ENCODE data around the gene OR4N2. TPM values are rescaled to one million over a fixed set of nuclear protein-coding genes. Genes with fewer than 3 reads are reported as not detected.
"Not testable (repeated sequence)": the region's sequence is repeated elsewhere in the genome, so short reads cannot be mapped to it uniquely, and the experiment has no call there.

Gene OR4N2
- total RNA-seq, 1 donor from 2014 or later: not detected

GRCh38 chr14:19851365-19851764 is 47.8 kb downstream of the OR4N2 start:
- H3K9me3 Mint-ChIP-seq (ENCODE audit: unreplicated experiment): peaks cover 16% of the 10 kb centered on the region

GRCh38 chr14:19866061-19866669 is 62.6 kb downstream of the OR4N2 start:
- not testable (repeated sequence) for H3K27ac Mint-ChIP-seq (ENCODE audit: unreplicated experiment); H3K4me1 Mint-ChIP-seq (ENCODE audit: low read depth, unreplicated experiment); H3K27me3 Mint-ChIP-seq (ENCODE audit: unreplicated experiment); H3K36me3 Mint-ChIP-seq (ENCODE audit: unreplicated experiment); DNase-seq; H3K4me3 Mint-ChIP-seq (ENCODE audit: unreplicated experiment)
- peaks cover 12% of the 10 kb centered on the region for H3K9me3 Mint-ChIP-seq (ENCODE audit: unreplicated experiment)

More at GRCh38 chr14:19851365-19851764, 47.8 kb downstream of the OR4N2 start:
- H3K27ac Mint-ChIP-seq (ENCODE audit: unreplicated experiment): no peak overlapping the region
- peaks cover 9% of the 10 kb centered on the region for H3K36me3 Mint-ChIP-seq (ENCODE audit: unreplicated experiment)
- no peaks in the 10 kb centered on the region for H3K4me1 Mint-ChIP-seq (ENCODE audit: low read depth, unreplicated experiment)
- no peak for DNase-seq
- no peak for TF ChIP-seq CTCF (IDR thresholded peaks at IDR 0.05; ENCODE audit: partially characterized antibody, unreplicated experiment)
- no peaks in the 10 kb centered on the region for H3K27me3 Mint-ChIP-seq (ENCODE audit: unreplicated experiment)
- no peak overlapping the region for H3K4me3 Mint-ChIP-seq (ENCODE audit: unreplicated experiment)

DNA sequence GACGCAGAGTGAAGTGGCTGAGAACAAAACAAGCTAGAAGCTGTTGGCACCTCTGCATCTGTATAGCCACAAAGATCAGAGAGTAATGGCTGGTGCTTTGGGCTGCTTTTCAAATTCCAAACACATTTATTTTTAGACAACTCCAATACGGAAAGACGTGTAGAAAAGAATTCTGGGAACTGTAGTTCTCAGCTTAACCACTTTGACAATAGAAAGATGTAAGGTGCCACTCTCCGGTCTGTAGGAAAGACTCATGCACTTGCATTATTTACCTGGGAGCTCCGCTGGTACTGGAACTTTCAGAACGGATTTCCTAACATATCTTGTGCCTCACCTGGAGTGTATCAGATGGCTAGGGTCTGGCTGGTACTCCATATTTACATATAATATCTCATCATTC is 69.6 kb downstream of the OR4N2 start:
- no peak for TF ChIP-seq CTCF (IDR thresholded peaks at IDR 0.05; ENCODE audit: partially characterized antibody, unreplicated experiment)
- Mint-ChIP-seq H3K4me1 (ENCODE audit: low read depth, unreplicated experiment) (no peaks in the 10 kb centered on the region), H3K4me3 (ENCODE audit: unreplicated experiment) (no peak overlapping the region), H3K27ac (ENCODE audit: unreplicated experiment) (no peak overlapping the region), H3K9me3 (ENCODE audit: unreplicated experiment) (peaks cover 12% of the 10 kb centered on the region), H3K27me3 (ENCODE audit: unreplicated experiment) (no peaks in the 10 kb centered on the region), H3K36me3 (ENCODE audit: unreplicated experiment) (no peaks in the 10 kb centered on the region)
- no peak for DNase-seq

DNA sequence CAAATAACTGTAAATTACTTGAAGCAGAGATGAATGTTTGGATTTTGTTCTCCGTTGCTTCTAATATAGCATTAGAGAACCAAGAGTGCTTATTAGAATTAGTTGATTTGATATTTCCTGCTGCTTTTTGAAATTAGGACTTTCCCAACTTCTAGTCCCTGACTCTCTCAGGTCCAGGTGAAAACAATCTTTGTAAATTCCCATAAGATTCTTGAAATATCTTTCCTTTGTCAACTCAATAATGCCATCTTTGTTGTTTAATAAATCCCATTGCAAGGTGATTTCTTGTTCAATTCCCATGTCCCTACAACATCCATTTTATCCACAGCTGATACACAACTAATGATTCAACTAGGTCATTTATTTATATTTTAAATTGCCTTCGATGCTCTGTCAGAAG is 71.3 kb downstream of the OR4N2 start, which contains the start of gene OR4K2:
TSS of gene OR4K2 (plus strand) at position 301 of the 400 bp plus-strand sequence. CDS start 1,126 bp downstream, outside the sequence.
- Mint-ChIP-seq H3K27ac (ENCODE audit: unreplicated experiment) (no peak within 1 kb of the TSS), H3K27me3 (ENCODE audit: unreplicated experiment) (no peaks in the 10 kb centered on the region), H3K4me3 (ENCODE audit: unreplicated experiment) (no peak within 1 kb of the TSS), H3K36me3 (ENCODE audit: unreplicated experiment) (no peaks in the 10 kb centered on the region), H3K4me1 (ENCODE audit: low read depth, unreplicated experiment) (no peaks in the 10 kb centered on the region), H3K9me3 (ENCODE audit: unreplicated experiment) (peaks cover 12% of the 10 kb centered on the region)
- no peak for DNase-seq
- TF ChIP-seq CTCF (IDR thresholded peaks at IDR 0.05; ENCODE audit: partially characterized antibody, unreplicated experiment): no peak

- Mint-ChIP-seq H3K4me1 (ENCODE audit: low read depth, unreplicated experiment) (no peaks in the 10 kb centered on the region), H3K27me3 (ENCODE audit: unreplicated experiment) (no peaks in the 10 kb centered on the region), H3K27ac (ENCODE audit: unreplicated experiment) (no peak overlapping the region), H3K4me3 (ENCODE audit: unreplicated experiment) (no peak overlapping the region), H3K36me3 (ENCODE audit: unreplicated experiment) (no peaks in the 10 kb centered on the region), H3K9me3 (ENCODE audit: unreplicated experiment) (peaks cover 2% of the 10 kb centered on the region)
- peak; percentile 85 for TF ChIP-seq CTCF (IDR thresholded peaks at IDR 0.05; ENCODE audit: partially characterized antibody, unreplicated experiment)
- no peak for DNase-seq
Observed at GRCh38 chr14:19878029-19878642, 74.6 kb downstream of the OR4N2 start.

Other genes starting within 250 kb of the OR4N2 start
- gene OR11H2, start 89.9 kb upstream of the OR4N2 start, total RNA-seq (ENCODE audit: unreplicated experiment): not detected
- not detected for gene OR4Q3, start 60.2 kb upstream of the OR4N2 start, total RNA-seq (ENCODE audit: unreplicated experiment)
- gene OR4M1, start 30.3 kb upstream of the OR4N2 start, total RNA-seq (ENCODE audit: unreplicated experiment): not detected
- gene OR4K2, start 71.4 kb downstream of the OR4N2 start, total RNA-seq (ENCODE audit: unreplicated experiment): not detected
- not detected for gene OR4K5, start 116.8 kb downstream of the OR4N2 start, total RNA-seq (ENCODE audit: unreplicated experiment)
- gene OR4K1, start 127.1 kb downstream of the OR4N2 start, total RNA-seq (ENCODE audit: unreplicated experiment): not detected
- not detected for gene OR4K15, start 171.8 kb downstream of the OR4N2 start, total RNA-seq (ENCODE audit: unreplicated experiment)
- not detected for gene OR4Q2, start 198.4 kb downstream of the OR4N2 start, total RNA-seq (ENCODE audit: unreplicated experiment)
- gene OR4K14, start 215.5 kb downstream of the OR4N2 start, total RNA-seq (ENCODE audit: unreplicated experiment): not detected
- gene OR4K13, start 232.3 kb downstream of the OR4N2 start, total RNA-seq (ENCODE audit: unreplicated experiment): not detected